ENCODE results near the gene GRM8.

- TF ChIP-seq CTCF (IDR thresholded peaks at IDR 0.05) (no peak), POLR2A (IDR thresholded peaks at IDR 0.05) (no peak)
Measured at GRCh38 chr7:126840869-126841268, 411.9 kb downstream of the GRM8 start.
